ENCODE data around the gene MIOX. TPM values are rescaled to one million over a fixed set of nuclear protein-coding genes. Genes with fewer than 3 reads are reported as not detected.
"Not testable (repeated sequence)": the region's sequence is repeated elsewhere in the genome, so short reads cannot be mapped to it uniquely, and the experiment has no call there.

The MIOX gene
- total RNA-seq, 1 donor from 2014 or later, result not detected

- peak overlapping the region; percentile 94 for H3K27ac ChIP-seq (replicated peaks)
- peaks cover 66% of the 10 kb centered on the region for H3K27me3 ChIP-seq (ENCODE audit: low read depth)
- no peaks in the 10 kb centered on the region for H3K36me3 ChIP-seq
- peaks cover 69% of the 10 kb centered on the region for H3K4me1 ChIP-seq
- intact Hi-C loops (cut with micrococcal nuclease), result no loop called here
- peak; percentile 87 for DNase-seq
- H3K4me3 ChIP-seq, result peak overlapping the region; percentile 74
- H3K9me3 ChIP-seq (replicated peaks), result no peaks in the 10 kb centered on the region
- no peak for TF ChIP-seq CTCF (IDR thresholded peaks at IDR 0.05; ENCODE audit: borderline replicate concordance)
These were observed 44.4 kb downstream of the MIOX start for GRCh38 chr22:50530877-50531545.

- peaks cover 71% of the 10 kb centered on the region for H3K27me3 ChIP-seq (ENCODE audit: low read depth)
- peak overlapping the region; percentile 94 for H3K27ac ChIP-seq (replicated peaks)
- no peaks in the 10 kb centered on the region for H3K36me3 ChIP-seq
- H3K4me3 ChIP-seq, result peak overlapping the region; percentile 74
- no peak for TF ChIP-seq CTCF (IDR thresholded peaks at IDR 0.05; ENCODE audit: borderline replicate concordance)
- no peaks in the 10 kb centered on the region for H3K9me3 ChIP-seq (replicated peaks)
- intact Hi-C loops (cut with micrococcal nuclease), result no loop called here
- peaks cover 63% of the 10 kb centered on the region for H3K4me1 ChIP-seq
- DNase-seq, result peak; percentile 58
These were observed 44.9 kb downstream of the MIOX start for GRCh38 chr22:50531546-50531961.

GRCh38 chr22:50531962-50532674 is 45.5 kb downstream of the MIOX start:
- Histone ChIP-seq H3K27ac (replicated peaks) (peak overlapping the region; percentile 94), H3K9me3 (replicated peaks) (no peaks in the 10 kb centered on the region), H3K4me3 (peak overlapping the region; percentile 74), H3K36me3 (no peaks in the 10 kb centered on the region), H3K4me1 (peaks cover 57% of the 10 kb centered on the region), H3K27me3 (ENCODE audit: low read depth) (peaks cover 75% of the 10 kb centered on the region)
- intact Hi-C loops (cut with micrococcal nuclease), result no loop called here
- DNase-seq, result peak; percentile 88
- no peak for TF ChIP-seq CTCF (IDR thresholded peaks at IDR 0.05; ENCODE audit: borderline replicate concordance)

GRCh38 chr22:50532824-50533796 is 46.5 kb downstream of the MIOX start:
- intact Hi-C loops (cut with micrococcal nuclease), result no loop called here
- Histone ChIP-seq H3K27me3 (ENCODE audit: low read depth) (peaks cover 75% of the 10 kb centered on the region), H3K36me3 (no peaks in the 10 kb centered on the region), H3K27ac (replicated peaks) (peak overlapping the region; percentile 94), H3K9me3 (replicated peaks) (no peaks in the 10 kb centered on the region), H3K4me1 (peaks cover 48% of the 10 kb centered on the region), H3K4me3 (peak overlapping the region; percentile 74)
- no peak for DNase-seq
- TF ChIP-seq CTCF (IDR thresholded peaks at IDR 0.05; ENCODE audit: borderline replicate concordance), result no peak

- Histone ChIP-seq H3K4me1 (peaks cover 46% of the 10 kb centered on the region), H3K27me3 (ENCODE audit: low read depth) (peaks cover 74% of the 10 kb centered on the region)
- H3K27ac ChIP-seq (replicated peaks); DNase-seq; intact Hi-C loops (cut with micrococcal nuclease); H3K9me3 ChIP-seq (replicated peaks); H3K4me3 ChIP-seq; H3K36me3 ChIP-seq: not testable (repeated sequence)
These were observed 47.4 kb downstream of the MIOX start for GRCh38 chr22:50533856-50534711.

Data from left ventricle myocardium inferior (tissue), 1 donor.